Activated CD4-positive, alpha-beta T cell treated with anti-CD3 and anti-CD28 coated beads for 36 hours (primary cell): ENCODE data around the gene FCHO1. TPM values are rescaled to one million over a fixed set of nuclear protein-coding genes. Genes with fewer than 3 reads are reported as not detected.

Experiments
- ATAC-seq: fragments of 200-7000 bp; cut with Tn5 transposase; one replicate; pipeline ENCODE4 v1.10.0; 2021; ENCODE audit warnings: mild to moderate bottlenecking, moderate library complexity
- CTCF ChIA-PET: fragments of 350-600 bp; sonication (Branson Sonifier 250); formaldehyde crosslinking; loops from one replicate; lab custom pipeline; 2021; ENCODE audit warnings: antibody characterized with exemption; lab: Charles Lee
- POLR2A ChIA-PET: fragments of 350-600 bp; sonication (Branson Sonifier 250); formaldehyde crosslinking; loops from one replicate; lab custom pipeline; 2021; ENCODE audit warnings: antibody characterized with exemption, inconsistent platforms; lab: Charles Lee
- DNase-seq: peaks from one replicate; pipeline ENCODE4 v3.0.0-alpha.2; 2020
- H3K27ac Mint-ChIP-seq: one replicate; pipeline ENCODE4 v1.8.0; 2021; ENCODE audit warnings: mixed read lengths
- H3K27me3 Mint-ChIP-seq: one replicate; pipeline ENCODE4 v1.8.0; 2021; ENCODE audit warnings: mixed read lengths
- H3K36me3 Mint-ChIP-seq: one replicate; pipeline ENCODE4 v1.8.0; 2021; ENCODE audit warnings: low read depth, mixed read lengths
- H3K4me1 Mint-ChIP-seq: one replicate; pipeline ENCODE4 v1.8.0; 2021; ENCODE audit warnings: mixed read lengths
- H3K4me3 Mint-ChIP-seq: one replicate; pipeline ENCODE4 v1.8.0; 2021; ENCODE audit warnings: mild to moderate bottlenecking, moderate library complexity, mixed read lengths
- H3K9me3 Mint-ChIP-seq: one replicate; pipeline ENCODE4 v1.8.0; 2021; ENCODE audit warnings: low read depth, mixed read lengths
- intact Hi-C, 2 experiments: fragments of 100-400 bp; cut with DNase I in 1 of 2; cut with micrococcal nuclease in 1 of 2; formaldehyde crosslinking; loops; one replicate each; pipeline versions ENCODE4 v1.14.2 to v1.15.1; 2022 to 2024; cut with DNase I, micrococcal nuclease
- total RNA-seq, 2 experiments: library from RNA; stranded (reverse); gene quantifications; one replicate each; pipeline ENCODE4 v1.2.3, GENCODE V29; 2021

The FCHO1 gene, protein sequence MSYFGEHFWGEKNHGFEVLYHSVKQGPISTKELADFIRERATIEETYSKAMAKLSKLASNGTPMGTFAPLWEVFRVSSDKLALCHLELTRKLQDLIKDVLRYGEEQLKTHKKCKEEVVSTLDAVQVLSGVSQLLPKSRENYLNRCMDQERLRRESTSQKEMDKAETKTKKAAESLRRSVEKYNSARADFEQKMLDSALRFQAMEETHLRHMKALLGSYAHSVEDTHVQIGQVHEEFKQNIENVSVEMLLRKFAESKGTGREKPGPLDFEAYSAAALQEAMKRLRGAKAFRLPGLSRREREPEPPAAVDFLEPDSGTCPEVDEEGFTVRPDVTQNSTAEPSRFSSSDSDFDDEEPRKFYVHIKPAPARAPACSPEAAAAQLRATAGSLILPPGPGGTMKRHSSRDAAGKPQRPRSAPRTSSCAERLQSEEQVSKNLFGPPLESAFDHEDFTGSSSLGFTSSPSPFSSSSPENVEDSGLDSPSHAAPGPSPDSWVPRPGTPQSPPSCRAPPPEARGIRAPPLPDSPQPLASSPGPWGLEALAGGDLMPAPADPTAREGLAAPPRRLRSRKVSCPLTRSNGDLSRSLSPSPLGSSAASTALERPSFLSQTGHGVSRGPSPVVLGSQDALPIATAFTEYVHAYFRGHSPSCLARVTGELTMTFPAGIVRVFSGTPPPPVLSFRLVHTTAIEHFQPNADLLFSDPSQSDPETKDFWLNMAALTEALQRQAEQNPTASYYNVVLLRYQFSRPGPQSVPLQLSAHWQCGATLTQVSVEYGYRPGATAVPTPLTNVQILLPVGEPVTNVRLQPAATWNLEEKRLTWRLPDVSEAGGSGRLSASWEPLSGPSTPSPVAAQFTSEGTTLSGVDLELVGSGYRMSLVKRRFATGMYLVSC
- 10 to 100 TPM; 50.5 to 51.8 TPM for total RNA-seq

DNA sequence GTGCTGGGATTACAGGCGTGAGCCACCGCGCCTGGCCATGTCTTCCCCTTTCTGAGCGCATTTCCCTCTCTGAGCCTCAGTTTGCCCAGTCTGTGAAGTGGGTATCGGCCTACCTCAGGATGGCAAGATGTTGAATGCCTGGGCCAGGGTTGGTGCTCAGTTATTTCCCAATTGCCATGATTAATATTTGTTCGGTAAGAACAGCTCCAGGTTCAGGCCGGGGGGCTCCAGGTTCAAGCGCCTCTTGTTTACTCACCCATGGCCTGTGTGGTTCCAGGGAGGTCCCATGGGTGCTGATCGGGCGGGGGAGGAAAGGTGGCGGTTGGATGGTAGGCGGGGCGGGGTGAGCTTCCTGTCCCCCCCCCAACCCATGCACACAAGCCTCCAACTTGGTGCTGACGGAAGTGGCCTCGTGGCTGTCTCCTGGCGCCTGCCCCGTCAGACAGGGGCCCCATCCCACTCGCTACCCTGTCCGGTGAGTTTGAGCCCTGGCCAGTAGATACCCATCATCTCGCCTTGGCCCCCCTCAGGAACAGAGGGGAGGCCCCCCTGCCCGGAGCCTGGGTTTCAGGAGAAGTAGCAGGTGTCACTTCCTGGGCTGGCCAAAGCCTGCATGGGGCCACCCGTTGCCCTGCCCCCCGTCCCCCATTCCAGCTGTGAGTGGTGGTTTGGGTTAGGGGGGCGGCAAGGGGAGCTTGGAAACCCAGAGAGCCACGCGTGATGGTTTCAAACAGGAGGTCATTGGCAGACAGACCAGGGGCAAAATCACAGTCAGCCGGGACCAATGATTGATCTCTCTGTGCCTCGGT, at the start of gene FCHO1:
TSS of gene FCHO1 (plus strand) at position 375 of the 809 bp plus-strand sequence. CDS start 3,688 bp downstream, outside the sequence.
- Mint-ChIP-seq H3K27me3 (no peaks in the 10 kb centered on the region), H3K4me3 (peak within 1 kb of the TSS; percentile 76), H3K27ac (peak within 1 kb of the TSS; percentile 87), H3K9me3 (no peaks in the 10 kb centered on the region), H3K36me3 (peaks cover 26% of the 10 kb centered on the region), H3K4me1 (peaks cover 64% of the 10 kb centered on the region)
- ChIA-PET POLR2A (interaction anchor here (0.7 to 1.1 kb wide), 3 partner anchors 11 to 114 kb away, joined by 3 to 5 read pairs (median 3); no protein-coding TSS in a partner anchor), CTCF (interaction anchor here (0.6 to 1.6 kb wide), 4 partner anchors 9 to 1070 kb away, joined by 4 read pairs; partner anchors contain the start of gene MAP1S)
- DNase-seq (peak; percentile 92), ATAC-seq (peak; percentile 66)
- intact Hi-C loops = loop anchor here in 1 of 2 experiments (1.0 kb wide), 2 partner anchors 32 to 104 kb away; partner anchors contain the start of gene MAP1S

DNA sequence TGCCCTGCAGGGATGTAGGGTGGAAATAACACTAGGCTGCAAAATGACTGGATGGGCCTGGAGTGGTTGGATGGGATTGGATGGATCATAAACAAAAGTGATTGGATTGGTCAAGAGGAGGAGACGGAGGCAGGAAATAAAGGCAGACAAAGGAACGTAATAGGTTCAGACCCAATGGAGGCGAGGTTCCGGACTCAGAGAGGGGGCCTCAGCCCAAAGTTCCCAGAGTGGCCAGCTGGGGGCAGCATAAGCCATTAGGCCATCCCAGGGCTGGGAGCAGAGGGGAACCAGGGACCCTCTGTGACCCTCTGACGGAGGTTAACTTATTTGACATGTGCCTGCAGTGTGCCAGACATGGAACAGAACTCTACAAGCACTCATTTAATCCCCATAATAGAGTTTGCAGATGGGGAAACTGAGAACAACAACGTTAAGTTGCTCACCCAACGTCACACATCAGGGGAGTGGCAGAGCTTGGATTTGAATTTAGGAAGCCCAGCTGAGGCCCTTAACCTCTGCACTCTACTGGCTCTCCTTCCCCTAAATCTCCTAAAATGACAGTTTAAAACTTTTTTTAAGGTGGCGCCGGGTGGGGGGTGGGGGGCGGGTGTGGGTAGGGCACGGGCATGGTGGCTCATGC, 47.3 kb upstream of the FCHO1 start:
- H3K9me3 Mint-ChIP-seq = no peaks in the 10 kb centered on the region
- no peaks in the 10 kb centered on the region for H3K4me1 Mint-ChIP-seq
- no peaks in the 10 kb centered on the region for H3K36me3 Mint-ChIP-seq
- CTCF ChIA-PET = interaction anchor here (0.8 to 2.9 kb wide), 17 partner anchors 10 to 229 kb away, joined by 3 to 23 read pairs (median 4); partner anchors contain the start of genes CCDC124 and RPL18A
- no peak overlapping the region for H3K27ac Mint-ChIP-seq
- peaks cover 5% of the 10 kb centered on the region for H3K27me3 Mint-ChIP-seq
- DNase-seq (peak; percentile 85), ATAC-seq (peak; percentile 96)
- no peak overlapping the region for H3K4me3 Mint-ChIP-seq
- POLR2A ChIA-PET = no interaction called here
- intact Hi-C loops = loop anchor here (1.0 to 2.0 kb wide), 6 partner anchors 62 to 155 kb away; partner anchors contain the start of gene RPL18A (in 1 of the 2)

DNA sequence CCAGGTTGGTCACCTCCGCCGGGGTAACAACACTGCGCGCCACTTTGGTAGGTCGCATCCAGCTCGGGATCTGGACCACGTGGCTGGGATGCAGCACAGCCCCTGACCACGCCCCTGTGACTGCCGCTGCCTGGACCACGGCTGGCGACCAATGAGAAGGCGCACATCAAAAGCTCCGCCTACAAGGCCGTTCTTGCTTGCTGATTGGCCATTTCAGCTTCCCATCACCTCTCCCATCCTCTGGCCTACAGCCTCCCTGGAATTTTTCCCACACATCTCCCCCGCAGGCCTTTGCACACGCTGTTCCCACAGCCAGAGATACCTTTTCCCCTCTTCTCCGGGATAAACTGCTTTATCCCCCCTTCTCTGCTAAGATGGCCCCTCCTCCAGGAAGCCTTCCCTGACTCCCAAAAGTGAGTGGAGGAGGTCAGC, 44.5 kb upstream of the FCHO1 start:
- Mint-ChIP-seq H3K9me3 (no peaks in the 10 kb centered on the region), H3K4me3 (no peak overlapping the region), H3K27ac (no peak overlapping the region), H3K27me3 (no peaks in the 10 kb centered on the region), H3K4me1 (no peaks in the 10 kb centered on the region), H3K36me3 (no peaks in the 10 kb centered on the region)
- ChIA-PET POLR2A (no interaction called here), CTCF (interaction anchor here (0.7 to 2.3 kb wide), 3 partner anchors 60 to 171 kb away, joined by 3 to 5 read pairs (median 4); no protein-coding TSS in a partner anchor)
- ATAC-seq = no peak
- DNase-seq = no peak
- intact Hi-C loops = no loop called here

DNA sequence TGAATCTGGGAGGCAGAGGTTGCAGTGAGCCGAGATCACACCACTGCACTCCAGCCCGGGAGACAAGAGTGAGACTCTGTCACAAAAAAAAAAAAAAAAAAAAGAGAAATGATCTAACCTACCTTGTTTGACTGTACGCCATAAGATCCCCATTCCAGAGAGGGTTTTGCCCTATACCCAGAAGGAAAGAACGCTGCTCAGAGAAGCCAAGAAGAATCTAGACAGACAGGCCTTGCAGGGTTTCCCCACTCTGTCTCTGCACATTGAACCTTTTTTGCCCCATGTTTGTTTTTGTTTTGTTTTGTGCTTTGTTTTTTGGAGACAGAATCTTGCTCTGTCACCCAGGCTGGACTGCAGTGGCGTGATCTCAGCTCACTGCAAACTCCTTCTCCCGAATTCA, 39.4 kb upstream of the FCHO1 start:
- DNase-seq (no peak), ATAC-seq (no peak)
- Mint-ChIP-seq H3K27me3 (no peaks in the 10 kb centered on the region), H3K9me3 (no peaks in the 10 kb centered on the region), H3K4me3 (no peak overlapping the region), H3K36me3 (no peaks in the 10 kb centered on the region), H3K4me1 (no peaks in the 10 kb centered on the region), H3K27ac (no peak overlapping the region)
- ChIA-PET CTCF (interaction anchor here (0.7 to 1.2 kb wide), 2 partner anchors 10 to 568 kb away, joined by 3 read pairs; no protein-coding TSS in a partner anchor), POLR2A (no interaction called here)
- intact Hi-C loops = no loop called here

DNA sequence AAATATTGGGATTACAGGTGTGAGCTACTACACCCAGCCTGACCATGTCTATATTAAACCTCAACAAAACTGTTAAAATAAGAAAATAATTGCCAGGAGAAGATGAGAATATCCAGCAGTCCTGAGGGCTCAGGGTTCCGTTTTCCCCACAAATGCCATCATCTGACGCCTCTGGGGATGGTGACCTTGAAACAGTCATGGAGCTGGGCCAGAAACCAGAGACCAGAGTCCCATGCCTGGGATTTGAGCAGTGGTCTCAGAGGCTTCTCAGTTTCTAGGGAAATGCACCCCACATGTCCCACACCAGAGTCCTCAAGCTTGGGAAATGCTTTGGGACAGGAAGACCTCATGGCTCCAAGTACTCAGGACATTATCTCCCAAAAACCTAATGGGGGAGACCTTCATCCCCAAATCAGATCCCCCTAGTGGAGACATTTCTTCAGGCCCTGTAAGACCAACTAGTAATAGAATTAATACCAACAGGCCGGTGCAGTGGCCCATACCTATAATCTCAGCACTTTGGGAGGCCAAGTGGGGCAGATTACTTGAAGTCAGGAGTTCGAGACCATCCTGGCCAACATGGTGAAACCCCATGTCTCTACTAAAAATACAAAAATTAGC, 34.9 kb upstream of the FCHO1 start:
- no peak for DNase-seq
- ChIA-PET POLR2A (no interaction called here), CTCF (interaction anchor here (1.1 kb wide), 1 partner anchor 14 kb away, joined by 4 read pairs; no protein-coding TSS in a partner anchor)
- Mint-ChIP-seq H3K36me3 (peaks cover 5% of the 10 kb centered on the region), H3K27me3 (no peaks in the 10 kb centered on the region), H3K4me3 (no peak overlapping the region), H3K9me3 (no peaks in the 10 kb centered on the region), H3K27ac (no peak overlapping the region), H3K4me1 (peaks cover 28% of the 10 kb centered on the region)
- no peak for ATAC-seq
- intact Hi-C loops = loop anchor here in 1 of 2 experiments (5.0 kb wide), 1 partner anchor 61 kb away; no protein-coding TSS in a partner anchor

DNA sequence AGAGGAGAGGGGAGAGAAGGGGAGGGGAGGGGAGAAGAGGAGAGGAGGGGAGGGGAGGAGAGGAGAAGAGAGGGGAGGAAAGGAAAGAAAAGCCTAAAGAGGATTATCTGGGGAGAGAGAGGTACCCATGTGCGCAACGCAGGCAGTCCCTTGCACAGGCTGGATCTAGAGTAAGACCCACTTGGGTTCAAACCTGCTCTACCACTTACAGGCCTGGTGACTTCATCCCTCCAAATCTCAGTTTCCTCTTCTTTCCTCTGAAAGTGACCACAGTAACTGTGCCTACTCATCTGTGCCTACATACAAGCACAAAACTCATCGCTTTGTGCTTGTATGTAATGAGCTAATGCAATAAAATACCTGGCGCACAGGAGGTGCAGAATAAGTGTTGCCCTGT, 32.7 kb upstream of the FCHO1 start:
- ChIA-PET CTCF (interaction anchor here (0.6 kb wide), 1 partner anchor 139 kb away, joined by 3 read pairs; no protein-coding TSS in a partner anchor), POLR2A (interaction anchor here (1.3 to 1.5 kb wide), 2 partner anchors 23 to 141 kb away, joined by 4 read pairs; no protein-coding TSS in a partner anchor)
- ATAC-seq (peak; percentile 76), DNase-seq (peak; percentile 39)
- peaks cover 35% of the 10 kb centered on the region for H3K4me1 Mint-ChIP-seq
- H3K4me3 Mint-ChIP-seq = peak overlapping the region; percentile 81
- peak overlapping the region; percentile 88 for H3K27ac Mint-ChIP-seq
- intact Hi-C loops = loop anchor here in 1 of 2 experiments (2.0 to 5.0 kb wide), 2 partner anchors 59 to 140 kb away; partner anchors contain the start of gene RPL18A
- no peaks in the 10 kb centered on the region for H3K27me3 Mint-ChIP-seq
- H3K9me3 Mint-ChIP-seq = no peaks in the 10 kb centered on the region
- peaks cover 8% of the 10 kb centered on the region for H3K36me3 Mint-ChIP-seq

DNA sequence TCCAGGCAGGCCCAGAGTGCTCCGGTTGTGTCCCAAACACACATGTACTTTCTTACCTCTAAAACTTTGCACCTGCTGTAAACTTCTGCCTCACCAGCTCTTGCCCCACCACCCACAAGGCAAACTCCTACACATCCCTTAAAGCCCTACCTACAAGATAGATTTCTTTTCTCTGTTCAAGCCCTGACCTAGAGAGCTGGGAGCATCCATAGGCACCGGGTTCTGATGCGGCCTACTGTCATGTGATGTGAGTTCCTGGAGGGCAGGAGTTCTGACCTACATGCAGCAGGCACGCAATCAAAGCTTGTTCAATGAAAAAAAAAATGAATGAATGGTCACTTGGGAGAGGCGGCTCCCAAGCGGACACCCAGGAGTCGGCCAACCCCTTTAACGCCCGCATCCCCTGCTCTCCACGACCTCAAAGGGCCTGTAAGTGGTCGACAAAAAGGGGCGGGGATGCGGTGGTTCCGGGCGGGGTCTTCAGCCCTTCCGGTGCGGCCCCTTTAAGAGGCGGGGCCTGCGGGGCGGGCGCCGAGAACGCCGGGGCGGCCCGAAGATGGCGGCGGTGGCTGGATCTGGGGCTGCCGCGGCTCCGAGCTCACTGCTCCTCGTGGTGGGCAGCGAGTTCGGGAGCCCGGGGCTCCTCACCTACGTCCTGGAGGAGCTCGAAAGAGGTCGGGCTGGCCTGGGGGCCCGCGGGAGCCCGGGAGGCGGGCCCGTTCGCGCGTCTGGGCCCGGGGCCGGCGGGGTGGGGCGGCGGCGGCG, 32.1 kb upstream of the FCHO1 start, which contains the start of gene MAP1S:
TSS of gene MAP1S (plus strand) at position 534 of the 765 bp plus-strand sequence. CDS start at position 557, 23 bp downstream.
- intact Hi-C loops = loop anchor here (1.0 to 5.0 kb wide), 9 partner anchors 28 to 398 kb away; partner anchors contain the start of genes COLGALT1 (in 1 of the 2), FCHO1 (in 1 of the 2), JAK3 (in 1 of the 2) and PGLS (in 1 of the 2)
- Mint-ChIP-seq H3K36me3 (peaks cover 12% of the 10 kb centered on the region), H3K27ac (peak within 1 kb of the TSS; percentile 88), H3K9me3 (no peaks in the 10 kb centered on the region), H3K27me3 (no peaks in the 10 kb centered on the region), H3K4me3 (peak within 1 kb of the TSS; percentile 81), H3K4me1 (peaks cover 35% of the 10 kb centered on the region)
- CTCF ChIA-PET = interaction anchor here (0.6 to 1.0 kb wide), 2 partner anchors 33 to 138 kb away, joined by 3 to 4 read pairs; no protein-coding TSS in a partner anchor
- ATAC-seq (peak; percentile 83), DNase-seq (peak; percentile 86)
- POLR2A ChIA-PET = interaction anchor here (0.6 to 1.6 kb wide), 5 partner anchors 12 to 155 kb away, joined by 3 to 10 read pairs (median 4); no protein-coding TSS in a partner anchor

DNA sequence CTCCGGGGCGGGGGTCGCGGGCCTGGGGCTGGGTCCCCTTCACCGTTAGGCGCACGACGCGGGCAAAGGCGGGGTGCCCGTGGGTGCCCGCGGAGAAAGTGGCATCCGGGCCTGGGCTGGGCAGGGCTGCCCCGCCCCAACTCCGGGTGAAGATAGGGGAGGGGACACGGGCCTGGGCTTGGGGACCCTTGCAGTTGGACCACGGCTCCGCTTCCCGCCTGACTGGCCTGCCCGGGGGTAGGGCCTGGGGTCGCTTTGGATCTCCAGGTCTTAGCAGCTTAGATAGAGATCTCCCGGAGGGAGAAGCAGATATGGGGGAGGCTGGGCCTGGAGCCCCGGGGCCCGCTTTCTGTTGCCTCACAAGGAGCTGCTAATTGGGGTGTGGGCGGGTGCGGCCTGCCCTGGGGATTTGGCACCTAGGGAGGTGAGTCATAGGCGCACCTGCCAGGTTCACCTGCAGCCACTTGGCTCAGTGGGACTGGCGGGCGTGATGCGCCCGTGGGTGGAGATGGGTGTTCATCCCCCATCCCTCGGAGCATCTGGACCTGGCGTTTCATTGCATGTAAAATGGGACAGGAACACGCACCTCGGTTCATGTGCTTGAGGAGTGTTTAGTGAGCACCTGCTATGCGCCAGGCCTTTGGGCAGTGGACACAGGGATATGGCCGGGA, 31.4 kb upstream of the FCHO1 start:
- Mint-ChIP-seq H3K4me3 (peak overlapping the region; percentile 81), H3K4me1 (peaks cover 35% of the 10 kb centered on the region), H3K36me3 (peaks cover 13% of the 10 kb centered on the region), H3K9me3 (no peaks in the 10 kb centered on the region), H3K27ac (peak overlapping the region; percentile 82), H3K27me3 (no peaks in the 10 kb centered on the region)
- intact Hi-C loops = loop anchor here (1.0 to 5.0 kb wide), 9 partner anchors 27 to 397 kb away; partner anchors contain the start of genes COLGALT1 (in 1 of the 2), FCHO1 (in 1 of the 2), JAK3 (in 1 of the 2) and PGLS (in 1 of the 2)
- ChIA-PET POLR2A (interaction anchor here (1.2 to 1.6 kb wide), 4 partner anchors 11 to 139 kb away, joined by 3 to 10 read pairs (median 4); no protein-coding TSS in a partner anchor), CTCF (interaction anchor here (0.7 to 1.5 kb wide), 3 partner anchors 16 to 32 kb away, joined by 4 read pairs; no protein-coding TSS in a partner anchor)
- ATAC-seq (peak; percentile 33), DNase-seq (peak; percentile 68)
